ENCODE data around the gene CSF1R. TPM values are rescaled to one million over a fixed set of nuclear protein-coding genes. Genes with fewer than 3 reads are reported as not detected.

CSF1R gene
- total and polyA plus RNA-seq, 2 of the 8 experiments (the other 6 are each of a cell fraction or from before 2014, with no cell fraction given): 0.12 TPM; not detected in 1

- ChIA-PET CTCF (ENCODE audit: partially characterized antibody) (interaction anchor here (0.6 to 4.8 kb wide), 10 partner anchors 10 to 361 kb away, joined by 3 to 20 read pairs (median 4); no protein-coding TSS in a partner anchor), POLR2A (ENCODE audit: partially characterized antibody) (no interaction called here)
- 80% methylated on average over 3 of the region's 3 CpGs; no CpG with 5 or more reads in 1 of the 2 experiments for WGBS, 2 experiments (ENCODE audit: extremely low coverage in 1 of 2, insufficient coverage in 1 of 2, insufficient read length in 1 of 2, insufficient replicate concordance in 2 of 2, low coverage in 1 of 2, low lambda C conversion rate in 2 of 2, missing lambda C conversion rate in 1 of 2)
- Histone ChIP-seq H2AK5ac (ENCODE audit: low read depth, low read length) (no peak overlapping the region), H4K20me1 (replicated peaks in 1 of 2; ENCODE audit: control insufficient read depth in 1 of 2, insufficient read depth in 2 of 2, low read length in 2 of 2) (no peaks in the 10 kb centered on the region), H3K4me3 (ENCODE audit: extremely low read depth in 1 of 4, insufficient read depth in 2 of 4, low read depth in 3 of 4, low read length in 4 of 4) (no peak overlapping the region), H3K4me1 (replicated peaks in 1 of 4; ENCODE audit: control insufficient read depth in 3 of 4, insufficient read depth in 4 of 4, low read length in 3 of 4) (peaks cover 0 to 7% (median 3%) of the 10 kb centered on the region in 4 experiments; a peak in 4 of 7 replicates), H2BK12ac (ENCODE audit: low read depth, low read length) (no peak overlapping the region), H3K27me3 (replicated peaks in 1 of 4; ENCODE audit: control insufficient read depth in 3 of 4, extremely low read depth in 1 of 4, insufficient read depth in 3 of 4, low read length in 3 of 4) (no peaks in the 10 kb centered on the region), H3K56ac (replicated peaks; ENCODE audit: insufficient read length, low read depth, low read length) (no peak overlapping the region), H4K8ac (ENCODE audit: extremely low read depth, insufficient read depth, low read length) (no peak overlapping the region), H3K14ac (ENCODE audit: insufficient read length) (no peak overlapping the region), H3K9ac (replicated peaks in 1 of 4; ENCODE audit: extremely low read depth in 1 of 4, low read depth in 3 of 4, low read length in 3 of 4) (no peak overlapping the region), H3K79me1 (ENCODE audit: low read depth, low read length) (no peaks in the 10 kb centered on the region), H2BK15ac (ENCODE audit: low read length) (no peak overlapping the region), H3K79me2 (ENCODE audit: control insufficient read depth in 1 of 2, insufficient read depth in 2 of 2, low read length in 2 of 2) (no peaks in the 10 kb centered on the region), H3K23me2 (ENCODE audit: low read depth, low read length) (no peaks in the 10 kb centered on the region), H2BK20ac (ENCODE audit: low read length) (no peak overlapping the region), H3K18ac (ENCODE audit: extremely low read depth, low read length) (no peak overlapping the region), H3K9me3 (ENCODE audit: insufficient read depth in 2 of 2, low read depth in 1 of 2, low read length in 1 of 2) (no peaks in the 10 kb centered on the region), H4K91ac (replicated peaks; ENCODE audit: insufficient read length, low read length) (no peak overlapping the region), H3K4me2 (ENCODE audit: insufficient read depth in 1 of 2, low read depth in 2 of 2, low read length in 2 of 2) (no peak overlapping the region), H3K23ac (ENCODE audit: insufficient read length) (no peak overlapping the region), H3K4ac (replicated peaks; ENCODE audit: insufficient read length, low read depth, low read length) (no peak overlapping the region), H2BK120ac (replicated peaks; ENCODE audit: low read depth, low read length) (no peak overlapping the region), H3K36me3 (ENCODE audit: control insufficient read depth in 2 of 4, insufficient read depth in 4 of 4, low read length in 3 of 4) (no peaks in the 10 kb centered on the region), H3K27ac (ENCODE audit: low read depth, low read length) (no peak overlapping the region), H2AFZ (ENCODE audit: low read length) (no peak overlapping the region), H4K5ac (ENCODE audit: insufficient read length, low read depth, low read length) (no peak overlapping the region), H2BK5ac (ENCODE audit: low read depth, low read length) (no peak overlapping the region)
- DNase-seq (ENCODE audit: low read depth in 1 of 2, low spot score in 2 of 2) (peak in 1 of 2 experiments; percentile 3), FAIRE-seq (no peak)
- TF ChIP-seq RBBP5 (IDR thresholded peaks at IDR 0.05; ENCODE audit: borderline replicate concordance, low read depth, low read length) (no peak), E2F6 (IDR thresholded peaks at IDR 0.05) (no peak), CREB1 (IDR thresholded peaks at IDR 0.05) (no peak), NANOG (IDR thresholded peaks at IDR 0.05; ENCODE audit: insufficient read depth, low read depth, low read length, poor library complexity, severe bottlenecking) (no peak), HDAC2 (IDR thresholded peaks at IDR 0.05; ENCODE audit: borderline replicate concordance in 1 of 2, low read depth in 2 of 2, low read length in 2 of 2) (no peak), SIRT6 (IDR thresholded peaks at IDR 0.05; ENCODE audit: low read length) (no peak), RNF2 (IDR thresholded peaks at IDR 0.05; ENCODE audit: borderline replicate concordance, low read depth, low read length, missing control alignments, poor library complexity, severe bottlenecking) (no peak), POLR2AphosphoS5 (IDR thresholded peaks at IDR 0.05; ENCODE audit: low read depth, low read length) (no peak)
Measured at GRCh38 chr5:150073677-150074076, 12.7 kb downstream of the CSF1R start.
